ENCODE measurements around the gene EPG5. TPM values are rescaled to one million over a fixed set of nuclear protein-coding genes. Genes with fewer than 3 reads are reported as not detected.

Gene EPG5
- total RNA-seq, 1 donor from 2014 or later, result 10.5 TPM

DNA sequence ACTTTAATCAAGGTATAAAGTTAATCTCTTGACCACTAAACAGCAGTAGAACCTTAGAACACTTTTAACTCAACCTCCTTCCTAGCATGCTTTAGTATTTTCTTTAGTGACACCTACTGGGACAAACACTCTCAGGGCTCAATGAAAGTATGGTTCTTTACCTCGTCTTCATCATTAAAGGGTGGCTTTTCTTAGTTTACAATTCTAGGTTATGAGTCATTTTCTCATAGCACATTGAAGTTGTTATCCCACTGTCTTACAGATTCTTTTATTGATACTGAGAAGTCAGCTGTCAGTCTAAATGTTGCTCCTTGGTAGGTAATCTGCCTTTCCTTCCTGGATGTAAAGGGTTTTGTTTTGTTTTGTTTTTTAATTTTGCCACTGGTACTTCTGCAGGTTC, 103.7 kb downstream of the EPG5 start:
- peaks cover 20% of the 10 kb centered on the region for H3K36me3 ChIP-seq (ENCODE audit: control insufficient read depth, insufficient read depth, low read length)

DNA sequence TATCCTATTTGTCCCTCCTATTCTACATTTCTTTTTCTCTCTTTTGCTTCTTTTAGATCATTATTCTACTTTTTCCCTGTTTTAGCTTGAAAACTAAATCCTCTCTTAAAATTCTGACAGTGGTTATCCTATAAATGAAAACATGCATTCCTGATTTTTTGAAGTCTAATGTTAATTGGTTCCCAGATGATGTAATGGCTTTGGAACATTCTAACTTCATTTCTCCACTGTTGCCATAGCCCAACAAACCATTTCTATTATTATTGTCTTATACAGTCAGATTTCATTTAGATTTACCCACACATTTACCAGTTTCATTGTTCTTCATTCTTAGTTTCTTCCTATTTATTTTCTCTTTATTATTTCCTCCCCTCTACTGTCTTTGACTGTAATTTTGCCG, 105.2 kb downstream of the EPG5 start:
- H3K36me3 ChIP-seq (ENCODE audit: control insufficient read depth, insufficient read depth, low read length), result peaks cover 20% of the 10 kb centered on the region

More for the DNA sequence above, 103.7 kb downstream of the EPG5 start:
- DNase-seq (ENCODE audit: low read depth), result no peak
- no peak overlapping the region for H3K4me3 ChIP-seq (ENCODE audit: low read depth, low read length)
- TF ChIP-seq, protein P1, sequence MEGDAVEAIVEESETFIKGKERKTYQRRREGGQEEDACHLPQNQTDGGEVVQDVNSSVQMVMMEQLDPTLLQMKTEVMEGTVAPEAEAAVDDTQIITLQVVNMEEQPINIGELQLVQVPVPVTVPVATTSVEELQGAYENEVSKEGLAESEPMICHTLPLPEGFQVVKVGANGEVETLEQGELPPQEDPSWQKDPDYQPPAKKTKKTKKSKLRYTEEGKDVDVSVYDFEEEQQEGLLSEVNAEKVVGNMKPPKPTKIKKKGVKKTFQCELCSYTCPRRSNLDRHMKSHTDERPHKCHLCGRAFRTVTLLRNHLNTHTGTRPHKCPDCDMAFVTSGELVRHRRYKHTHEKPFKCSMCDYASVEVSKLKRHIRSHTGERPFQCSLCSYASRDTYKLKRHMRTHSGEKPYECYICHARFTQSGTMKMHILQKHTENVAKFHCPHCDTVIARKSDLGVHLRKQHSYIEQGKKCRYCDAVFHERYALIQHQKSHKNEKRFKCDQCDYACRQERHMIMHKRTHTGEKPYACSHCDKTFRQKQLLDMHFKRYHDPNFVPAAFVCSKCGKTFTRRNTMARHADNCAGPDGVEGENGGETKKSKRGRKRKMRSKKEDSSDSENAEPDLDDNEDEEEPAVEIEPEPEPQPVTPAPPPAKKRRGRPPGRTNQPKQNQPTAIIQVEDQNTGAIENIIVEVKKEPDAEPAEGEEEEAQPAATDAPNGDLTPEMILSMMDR (IDR thresholded peaks at IDR 0.05; ENCODE audit: insufficient read depth, low read length, severe bottlenecking), result no peak
- no peaks in the 10 kb centered on the region for H3K27me3 ChIP-seq (ENCODE audit: control insufficient read depth, insufficient read depth, low read length)
- no peak for FAIRE-seq

DNA sequence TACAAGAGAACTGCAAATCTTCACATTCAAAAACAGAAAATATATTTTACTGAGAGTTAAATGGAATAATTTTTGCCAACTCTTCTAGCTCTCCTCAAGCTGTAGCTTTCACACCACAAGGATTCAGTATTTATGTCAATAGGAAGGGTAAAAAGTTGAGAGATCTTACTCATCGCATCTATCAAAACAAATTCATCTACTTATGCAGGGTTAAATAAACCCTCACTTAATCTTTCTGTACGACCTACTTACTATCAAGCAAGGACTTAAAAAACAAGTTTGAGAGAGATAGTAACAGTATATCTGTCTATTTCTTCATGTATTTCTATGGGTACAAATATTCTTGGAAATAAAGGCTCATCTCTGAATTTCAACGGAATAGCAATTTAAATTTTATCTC, 106.2 kb downstream of the EPG5 start:
- FAIRE-seq, result no peak
- H3K27me3 ChIP-seq (ENCODE audit: control insufficient read depth, insufficient read depth, low read length), result no peaks in the 10 kb centered on the region
- no peak for DNase-seq (ENCODE audit: low read depth)
- TF ChIP-seq, protein P1 (IDR thresholded peaks at IDR 0.05; ENCODE audit: insufficient read depth, low read length, severe bottlenecking), result no peak
- H3K4me3 ChIP-seq (ENCODE audit: low read depth, low read length), result no peak overlapping the region
- H3K36me3 ChIP-seq (ENCODE audit: control insufficient read depth, insufficient read depth, low read length), result peaks cover 18% of the 10 kb centered on the region

More for the DNA sequence above, 105.2 kb downstream of the EPG5 start:
- DNase-seq (ENCODE audit: low read depth) (no peak), FAIRE-seq (no peak)
- no peaks in the 10 kb centered on the region for H3K27me3 ChIP-seq (ENCODE audit: control insufficient read depth, insufficient read depth, low read length)
- H3K4me3 ChIP-seq (ENCODE audit: low read depth, low read length), result no peak overlapping the region
- TF ChIP-seq, protein P1 (IDR thresholded peaks at IDR 0.05; ENCODE audit: insufficient read depth, low read length, severe bottlenecking), result no peak

DNA sequence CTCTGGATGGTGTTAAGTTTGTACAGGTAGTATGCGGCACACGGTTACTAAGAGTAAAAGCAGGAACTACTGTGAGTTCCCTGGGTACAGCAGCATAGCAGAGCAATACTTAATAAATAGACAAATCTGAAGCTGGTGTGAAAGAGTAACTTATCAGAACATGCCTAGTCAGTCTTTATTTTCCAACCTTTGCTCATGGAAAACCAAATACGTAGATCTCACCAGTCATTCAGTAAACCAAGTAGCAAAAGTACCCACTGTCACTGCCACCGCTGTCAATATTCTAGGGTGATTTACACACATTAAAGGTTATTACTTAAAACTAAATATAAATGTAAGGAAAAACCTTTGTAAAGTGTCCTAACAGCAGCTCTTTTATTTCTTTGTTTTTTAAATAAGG, 106.6 kb downstream of the EPG5 start:
- no peaks in the 10 kb centered on the region for H3K27me3 ChIP-seq (ENCODE audit: control insufficient read depth, insufficient read depth, low read length)
- FAIRE-seq (no peak), DNase-seq (ENCODE audit: low read depth) (no peak)
- H3K36me3 ChIP-seq (ENCODE audit: control insufficient read depth, insufficient read depth, low read length), result peaks cover 16% of the 10 kb centered on the region
- TF ChIP-seq, protein P1 (IDR thresholded peaks at IDR 0.05; ENCODE audit: insufficient read depth, low read length, severe bottlenecking), result no peak
- no peak overlapping the region for H3K4me3 ChIP-seq (ENCODE audit: low read depth, low read length)

DNA sequence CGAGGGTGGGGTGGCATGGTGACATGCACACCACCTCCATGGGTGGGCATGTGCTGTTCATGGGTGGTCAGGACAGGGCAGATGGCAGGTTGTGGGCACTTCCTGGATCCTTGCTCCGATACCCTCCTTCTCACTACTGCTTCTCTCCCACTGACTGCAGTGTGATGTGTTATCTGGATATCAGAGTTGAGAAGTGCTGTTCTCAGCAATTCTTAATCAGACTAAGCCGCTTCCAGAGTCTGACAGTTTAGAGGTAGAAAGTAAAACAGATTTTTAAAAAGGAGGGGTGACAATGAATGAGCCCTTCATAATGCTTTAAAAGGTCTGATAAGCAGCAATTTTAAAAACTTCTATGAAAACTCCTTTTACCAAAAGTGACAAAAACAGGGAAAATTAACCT, 107.8 kb downstream of the EPG5 start:
- Histone ChIP-seq H3K4me3 (ENCODE audit: low read depth, low read length) (no peak overlapping the region), H3K36me3 (ENCODE audit: control insufficient read depth, insufficient read depth, low read length) (peaks cover 10% of the 10 kb centered on the region), H3K27me3 (ENCODE audit: control insufficient read depth, insufficient read depth, low read length) (no peaks in the 10 kb centered on the region)
- DNase-seq (ENCODE audit: low read depth), result no peak
- FAIRE-seq, result no peak
- TF ChIP-seq, protein P1 (IDR thresholded peaks at IDR 0.05; ENCODE audit: insufficient read depth, low read length, severe bottlenecking), result no peak

DNA sequence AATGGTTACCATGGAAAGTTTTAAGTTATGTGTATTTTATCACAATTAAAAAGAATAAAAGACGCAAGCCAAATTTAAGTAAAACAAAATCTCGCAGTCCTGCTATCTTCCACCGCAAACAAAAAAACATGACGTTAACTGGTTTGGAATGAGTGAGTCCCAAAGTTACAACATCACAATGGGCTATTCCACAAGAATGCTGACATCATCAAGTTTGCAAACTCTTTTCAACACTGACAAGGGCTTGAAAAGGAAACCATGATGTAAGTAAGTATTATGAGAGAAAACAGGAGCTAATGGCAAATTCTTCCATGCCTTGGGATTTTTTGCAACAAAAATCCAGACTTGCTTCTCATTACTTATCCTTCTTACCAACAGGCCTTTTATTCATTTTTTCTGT, 110.6 kb downstream of the EPG5 start:
- Histone ChIP-seq H3K4me3 (ENCODE audit: low read depth, low read length) (no peak overlapping the region), H3K36me3 (ENCODE audit: control insufficient read depth, insufficient read depth, low read length) (peaks cover 11% of the 10 kb centered on the region), H3K27me3 (ENCODE audit: control insufficient read depth, insufficient read depth, low read length) (no peaks in the 10 kb centered on the region)
- DNase-seq (ENCODE audit: low read depth), result peak; percentile 15
- TF ChIP-seq, protein P1 (IDR thresholded peaks at IDR 0.05; ENCODE audit: insufficient read depth, low read length, severe bottlenecking), result no peak
- FAIRE-seq, result no peak
